ENCODE data around the gene OR2A5.

DNA sequence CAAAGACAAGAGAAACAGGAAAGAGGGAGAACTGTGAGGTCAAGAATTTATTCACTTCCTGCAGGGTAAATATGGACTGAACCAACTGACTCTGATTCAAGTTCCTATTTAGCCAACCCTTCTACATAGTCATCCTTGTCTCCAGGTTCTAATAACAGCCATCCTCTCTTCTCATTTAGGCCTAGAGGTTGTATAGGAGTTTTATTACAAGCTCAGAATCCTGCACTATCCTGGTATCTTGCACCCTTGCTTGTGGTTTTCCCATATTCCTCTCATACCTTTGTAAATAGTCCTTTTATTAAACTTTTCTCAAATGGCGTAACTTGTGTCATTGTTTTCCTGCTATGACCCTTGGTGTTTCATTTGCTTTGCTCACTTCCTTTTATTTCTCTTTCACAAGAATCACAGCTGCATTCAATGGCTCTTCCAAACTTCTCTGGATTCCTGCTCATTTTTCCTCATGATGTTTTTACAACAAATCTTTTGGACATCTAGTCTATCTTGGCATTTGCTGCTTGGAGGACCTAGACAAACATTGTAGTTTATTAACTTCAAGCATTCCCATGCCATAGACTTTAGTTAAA, 12.4 kb upstream of the OR2A5 start:
- no peak for TF ChIP-seq POLR2A (IDR thresholded peaks at IDR 0.05)
- TF ChIP-seq, protein P1, sequence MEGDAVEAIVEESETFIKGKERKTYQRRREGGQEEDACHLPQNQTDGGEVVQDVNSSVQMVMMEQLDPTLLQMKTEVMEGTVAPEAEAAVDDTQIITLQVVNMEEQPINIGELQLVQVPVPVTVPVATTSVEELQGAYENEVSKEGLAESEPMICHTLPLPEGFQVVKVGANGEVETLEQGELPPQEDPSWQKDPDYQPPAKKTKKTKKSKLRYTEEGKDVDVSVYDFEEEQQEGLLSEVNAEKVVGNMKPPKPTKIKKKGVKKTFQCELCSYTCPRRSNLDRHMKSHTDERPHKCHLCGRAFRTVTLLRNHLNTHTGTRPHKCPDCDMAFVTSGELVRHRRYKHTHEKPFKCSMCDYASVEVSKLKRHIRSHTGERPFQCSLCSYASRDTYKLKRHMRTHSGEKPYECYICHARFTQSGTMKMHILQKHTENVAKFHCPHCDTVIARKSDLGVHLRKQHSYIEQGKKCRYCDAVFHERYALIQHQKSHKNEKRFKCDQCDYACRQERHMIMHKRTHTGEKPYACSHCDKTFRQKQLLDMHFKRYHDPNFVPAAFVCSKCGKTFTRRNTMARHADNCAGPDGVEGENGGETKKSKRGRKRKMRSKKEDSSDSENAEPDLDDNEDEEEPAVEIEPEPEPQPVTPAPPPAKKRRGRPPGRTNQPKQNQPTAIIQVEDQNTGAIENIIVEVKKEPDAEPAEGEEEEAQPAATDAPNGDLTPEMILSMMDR (IDR thresholded peaks at IDR 0.05 in 8 of 11, conservative IDR thresholded peaks at IDR 0.05 in 3 of 11) = no peak
- TF ChIP-seq POLR2AphosphoS5 (IDR thresholded peaks at IDR 0.05) = no peak
